HG02642 (cell line): ENCODE measurements around the gene OSGEP.
A peak's percentile ranks its signal among the peaks of the same experiment; 100 is the strongest.
"Not testable (repeated sequence)": the region's sequence is repeated elsewhere in the genome, so short reads cannot be mapped to it uniquely, and the experiment has no call there.

Experiments
- ATAC-seq: cut with Tn5 transposase; IDR thresholded peaks from one replicate; pipeline ENCODE4 v1.9.1; 2021; ENCODE audit warnings: mild to moderate bottlenecking; ENCODE audit not compliant: unreplicated experiment, poor library complexity

Gene OSGEP

DNA sequence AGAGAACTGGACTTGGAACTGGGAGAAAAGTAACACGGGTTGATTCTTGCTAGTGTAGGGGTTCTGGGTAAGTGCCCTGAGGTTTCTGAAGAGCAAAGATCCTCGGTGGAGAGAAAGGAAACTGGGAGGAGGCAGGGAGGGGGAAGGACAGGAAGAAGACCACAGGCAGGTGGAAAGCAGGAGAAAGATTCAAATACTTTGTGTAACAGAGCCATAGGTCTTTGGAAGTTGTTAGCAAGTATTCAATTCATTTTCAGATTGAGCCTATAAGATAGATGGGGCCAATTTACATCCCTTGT lies 15.9 kb upstream of the OSGEP start:
- ATAC-seq = no peak

DNA sequence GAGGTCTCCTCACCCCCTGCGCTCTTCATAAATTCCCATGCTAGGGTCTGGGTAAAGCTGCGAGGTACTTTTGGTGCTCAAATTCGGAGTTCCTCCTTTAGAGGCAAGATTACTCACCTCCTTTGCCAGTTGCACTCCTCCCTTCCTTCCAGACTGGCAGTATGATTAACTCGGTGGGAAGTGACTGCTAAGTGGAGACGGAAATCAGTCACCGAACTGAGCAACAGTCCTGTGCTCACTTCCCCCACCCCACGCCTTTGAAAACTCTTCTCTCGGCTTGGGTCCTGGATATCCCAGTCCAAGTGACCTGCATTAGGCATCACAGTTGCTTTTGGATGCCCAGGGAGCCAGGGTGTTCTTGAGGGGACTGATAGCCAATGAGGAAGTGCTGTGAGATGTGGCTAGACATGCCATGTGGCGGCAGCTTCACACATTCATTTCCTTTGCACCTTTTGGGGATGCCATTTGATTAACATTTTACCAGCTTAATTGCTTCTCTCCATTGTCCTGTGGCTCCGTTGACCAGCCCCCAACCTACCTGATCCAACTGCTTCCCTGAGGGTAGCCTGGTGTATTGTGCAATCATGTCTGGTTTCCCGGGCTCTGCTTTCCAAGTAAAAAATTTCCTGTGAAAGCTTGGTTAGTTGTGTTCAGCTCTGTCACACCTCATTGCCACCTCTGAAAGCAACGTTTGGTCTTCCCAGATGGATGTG lies 15.4 kb upstream of the OSGEP start:
- peak; percentile 46 for ATAC-seq

DNA sequence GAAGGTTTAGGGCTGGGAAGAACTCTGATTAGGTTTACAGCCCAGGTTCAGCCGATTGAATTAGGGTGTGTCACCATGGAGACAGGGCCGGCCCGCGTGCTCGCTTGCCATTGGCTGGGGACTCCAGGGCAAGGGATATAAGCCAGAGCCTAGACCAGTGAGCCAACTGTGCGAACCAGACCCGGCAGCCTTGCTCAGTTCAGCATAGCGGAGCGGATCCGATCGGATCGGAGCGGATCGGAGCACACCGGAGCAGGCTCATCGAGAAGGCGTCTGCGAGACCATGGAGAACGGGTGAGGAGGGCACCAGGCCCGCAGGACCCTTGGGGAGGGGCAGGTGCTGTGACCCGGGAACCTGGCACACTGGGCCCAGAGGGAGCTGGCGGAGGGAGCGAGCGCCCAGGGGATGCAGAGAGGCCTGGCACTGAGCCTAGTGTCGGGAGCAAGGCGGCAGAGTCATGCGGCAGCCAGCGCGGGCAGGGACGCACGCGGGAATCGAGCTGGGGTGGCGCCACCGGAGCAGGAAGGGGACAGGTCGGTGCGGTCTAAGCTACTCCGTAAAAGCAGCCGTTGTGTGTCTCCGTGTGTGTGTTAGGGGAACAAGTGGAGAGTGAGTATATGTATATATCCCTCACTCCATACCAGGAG lies 14.8 kb upstream of the OSGEP start, which contains the start of gene PNP:
Gene PNP (plus strand): TSS at position 165 of the 648 bp plus-strand sequence. CDS start 119 bp downstream, at position 284.
- peak; percentile 97 for ATAC-seq

DNA sequence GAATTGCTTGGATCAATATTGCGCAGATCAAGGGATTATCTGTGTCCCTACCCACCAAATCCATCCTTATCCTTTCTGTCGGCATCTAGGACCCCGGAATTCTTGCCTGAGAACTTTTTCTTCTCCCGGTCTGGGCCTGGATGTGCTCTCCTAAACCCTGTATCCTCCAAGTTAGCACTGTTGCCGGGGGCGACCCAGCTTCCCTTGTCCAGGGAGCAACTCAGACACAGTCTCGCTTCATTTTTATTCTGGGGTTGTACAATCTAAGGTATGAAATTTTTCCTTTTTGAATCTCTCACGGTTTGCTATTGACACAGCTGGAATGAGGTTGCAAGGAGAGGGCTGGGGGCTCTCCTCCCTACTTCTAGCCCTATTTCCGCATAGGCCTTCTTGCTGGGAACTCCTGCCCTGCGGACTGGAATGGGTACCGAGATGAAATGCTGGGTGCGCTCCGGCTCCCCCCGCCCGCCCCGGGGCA lies 14.2 kb upstream of the OSGEP start:
- ATAC-seq = peak; percentile 7

DNA sequence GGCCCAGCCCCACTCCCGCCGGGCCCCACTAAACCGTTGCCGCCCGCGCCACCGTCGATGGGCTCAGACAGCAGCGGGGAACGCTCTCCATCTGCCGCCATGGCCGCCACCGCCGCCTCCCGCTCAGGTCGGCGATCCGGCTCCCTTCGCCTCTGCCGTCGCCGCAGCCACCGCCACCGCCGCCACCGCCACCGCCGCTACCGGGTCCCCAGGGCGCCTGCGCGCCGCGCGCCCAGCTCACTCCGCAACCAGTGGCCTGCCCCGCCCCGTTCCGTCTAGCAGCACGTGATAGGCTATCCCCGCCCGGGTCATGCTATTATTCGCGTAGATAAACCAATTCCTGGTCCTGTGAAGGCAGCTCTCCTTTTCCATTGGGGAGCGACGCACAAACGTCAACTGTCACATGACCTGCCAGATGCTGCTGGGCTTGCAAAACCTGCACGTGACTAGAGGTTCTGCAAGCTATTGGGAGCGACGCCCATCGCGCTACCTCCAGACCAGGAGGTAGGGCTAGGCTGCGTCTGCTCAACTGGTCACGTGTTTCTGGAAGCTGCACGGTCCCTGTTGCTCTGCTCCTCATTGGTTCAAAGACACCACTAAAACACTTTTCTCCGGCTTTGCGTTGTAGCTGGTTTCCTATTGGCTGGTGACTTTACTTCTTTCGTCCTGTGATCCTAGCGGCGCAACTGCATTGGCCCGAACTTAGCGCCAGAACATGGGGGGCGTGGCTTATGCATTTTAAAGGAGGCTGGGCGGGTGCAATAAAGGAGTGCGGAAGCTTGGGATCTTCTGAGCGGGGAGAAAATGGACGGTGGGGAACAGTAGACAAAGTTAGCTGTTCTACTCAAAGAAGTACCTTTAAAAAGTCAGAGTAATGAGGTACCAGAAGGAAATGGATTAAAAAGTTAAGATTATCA lies 6.9 kb upstream of the OSGEP start, which contains the start of gene PIP4P1:
Gene PIP4P1 (minus strand): TSS at position 210 of the 917 bp plus-strand sequence. CDS start 109 bp downstream, at position 101.
- peak; percentile 94 for ATAC-seq

DNA sequence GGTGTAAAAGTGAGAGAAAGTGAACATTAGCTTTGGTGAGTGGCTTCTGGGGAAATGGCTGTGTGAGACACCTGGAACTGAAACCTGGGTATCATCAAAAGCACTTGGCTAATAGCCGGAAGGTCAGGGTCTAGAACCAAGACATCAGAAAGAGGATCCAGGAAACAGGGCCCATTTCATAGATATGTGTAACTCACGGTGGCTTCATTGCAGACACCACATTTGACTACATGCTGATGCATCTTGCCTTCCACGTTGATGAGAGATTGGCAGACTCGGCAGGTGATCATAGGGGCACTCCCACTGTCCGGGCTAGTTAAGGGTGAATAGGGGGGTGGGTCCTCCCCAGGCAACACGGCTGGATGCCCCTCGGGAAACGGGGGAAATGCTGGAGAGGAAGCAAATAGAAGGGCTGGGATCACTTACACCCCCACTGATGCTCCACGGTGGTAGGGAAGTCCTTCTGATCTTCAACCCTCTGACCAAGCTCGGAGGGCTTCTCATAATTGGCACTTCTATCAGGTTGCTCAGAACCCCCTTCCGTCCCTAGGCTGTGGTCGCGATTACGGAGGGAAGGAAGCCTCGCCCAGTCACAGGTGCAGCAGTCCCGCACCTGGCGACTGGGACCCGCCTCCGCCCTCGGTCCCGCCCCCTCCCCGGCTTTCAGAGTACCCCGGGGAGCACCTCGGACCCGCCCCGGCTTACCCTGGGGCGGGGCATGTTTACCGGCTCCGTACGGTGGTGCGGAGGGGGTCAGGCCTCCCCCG lies 6.0 kb upstream of the OSGEP start:
- peak; percentile 9 for ATAC-seq

DNA sequence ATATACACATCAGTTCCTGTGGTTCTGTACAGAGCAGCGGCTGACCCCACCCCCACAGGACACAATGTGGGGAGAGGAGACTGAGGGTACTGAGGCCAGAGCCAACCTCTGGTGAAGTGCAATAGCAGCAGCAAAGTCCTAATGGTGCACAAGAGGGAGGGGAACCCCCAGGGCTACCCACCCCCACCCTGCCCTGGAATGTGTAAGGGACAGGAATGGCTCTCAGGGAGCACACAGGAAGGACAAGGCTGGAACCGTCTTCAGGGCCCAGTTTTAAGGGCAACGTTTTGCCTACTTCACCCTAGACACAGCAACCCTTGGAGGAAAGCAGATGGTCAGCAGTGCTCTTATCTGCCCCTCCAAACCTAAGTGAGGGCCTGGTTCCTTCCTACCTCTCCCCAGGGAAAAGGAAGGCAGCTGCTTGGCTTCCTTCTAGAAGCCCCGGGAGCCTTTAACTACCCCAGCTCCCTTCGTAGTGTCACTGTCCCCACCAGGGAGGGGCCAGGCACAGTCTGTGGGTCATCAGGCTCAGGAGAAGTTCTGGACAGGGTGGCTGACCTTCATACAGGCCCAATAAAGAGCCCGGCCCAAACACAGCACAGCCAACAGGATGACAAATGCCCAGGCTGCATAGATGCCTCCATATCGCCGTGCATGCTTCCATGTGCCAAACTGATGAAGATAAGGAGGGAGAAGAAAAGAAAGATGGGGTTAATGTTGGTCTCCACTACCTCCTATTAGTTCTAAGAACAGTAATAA lies 3.6 kb upstream of the OSGEP start:
- no peak for ATAC-seq

DNA sequence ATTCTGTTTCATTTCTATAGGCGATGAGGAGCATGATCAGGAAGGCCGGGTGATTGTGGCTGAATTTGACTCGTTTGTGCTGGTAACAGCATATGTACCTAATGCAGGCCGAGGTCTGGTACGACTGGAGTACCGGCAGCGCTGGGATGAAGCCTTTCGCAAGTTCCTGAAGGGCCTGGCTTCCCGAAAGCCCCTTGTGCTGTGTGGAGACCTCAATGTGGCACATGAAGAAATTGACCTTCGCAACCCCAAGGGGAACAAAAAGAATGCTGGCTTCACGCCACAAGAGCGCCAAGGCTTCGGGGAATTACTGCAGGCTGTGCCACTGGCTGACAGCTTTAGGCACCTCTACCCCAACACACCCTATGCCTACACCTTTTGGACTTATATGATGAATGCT lies 2.4 kb upstream of the OSGEP start:
- no peak for ATAC-seq

DNA sequence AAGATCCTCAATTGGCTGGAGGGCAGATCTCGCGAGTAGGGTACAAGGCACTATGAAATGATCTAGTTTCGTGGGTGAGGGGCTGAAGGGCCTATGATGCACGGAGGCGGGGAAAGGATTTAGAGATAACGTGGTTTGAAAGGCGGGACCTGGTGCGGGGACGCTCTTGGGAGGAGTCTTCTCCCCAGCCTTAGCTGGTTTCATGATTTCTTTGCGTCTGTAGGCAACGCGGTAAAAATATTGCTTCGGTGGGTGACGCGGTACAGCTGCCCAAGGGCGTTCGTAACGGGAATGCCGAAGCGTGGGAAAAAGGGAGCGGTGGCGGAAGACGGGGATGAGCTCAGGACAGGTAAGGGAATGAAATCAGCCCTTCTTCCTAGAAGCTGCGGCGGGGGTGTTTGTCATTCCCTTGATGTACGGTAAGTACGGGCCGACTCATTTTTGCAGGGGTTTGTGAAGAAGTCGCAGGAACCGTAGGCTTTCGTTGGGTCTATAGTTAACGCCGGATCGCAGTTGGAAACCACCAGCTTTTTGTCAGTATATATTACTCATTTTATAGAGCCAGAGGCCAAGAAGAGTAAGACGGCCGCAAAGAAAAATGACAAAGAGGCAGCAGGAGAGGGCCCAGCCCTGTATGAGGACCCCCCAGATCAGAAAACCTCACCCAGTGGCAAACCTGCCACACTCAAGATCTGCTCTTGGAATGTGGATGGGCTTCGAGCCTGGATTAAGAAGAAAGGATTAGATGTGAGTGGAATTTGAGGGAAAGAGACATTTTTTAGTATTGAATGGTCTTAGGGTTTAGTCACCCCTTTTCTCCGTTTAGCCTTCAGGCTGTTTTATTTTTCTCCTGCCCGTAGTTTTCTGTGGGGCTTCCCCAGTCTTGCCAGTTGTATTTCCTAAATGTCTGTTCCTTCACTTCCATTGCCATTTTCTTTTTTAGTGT lies 1.0 kb upstream of the OSGEP start:
- ATAC-seq = peak; percentile 60

DNA sequence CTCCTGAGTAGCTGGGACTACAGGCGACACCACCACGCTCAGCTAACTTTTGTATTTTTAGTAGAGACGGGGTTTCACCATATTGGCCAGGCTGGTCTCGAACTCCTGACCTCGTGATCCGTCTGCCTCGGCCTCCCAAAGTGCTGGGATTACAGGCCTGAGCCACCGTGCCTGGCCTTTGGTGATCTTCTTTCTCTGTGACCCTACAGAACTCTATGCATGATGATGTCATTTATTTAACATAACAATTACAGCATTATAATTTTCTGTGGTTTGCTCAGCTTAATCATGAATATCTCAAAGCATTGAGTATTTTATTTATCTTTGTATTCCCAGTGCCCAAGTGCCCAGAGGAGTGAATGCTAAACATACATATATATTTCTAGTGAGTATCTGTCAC lies 1.8 kb downstream of the OSGEP start:
- ATAC-seq = not testable (repeated sequence)

DNA sequence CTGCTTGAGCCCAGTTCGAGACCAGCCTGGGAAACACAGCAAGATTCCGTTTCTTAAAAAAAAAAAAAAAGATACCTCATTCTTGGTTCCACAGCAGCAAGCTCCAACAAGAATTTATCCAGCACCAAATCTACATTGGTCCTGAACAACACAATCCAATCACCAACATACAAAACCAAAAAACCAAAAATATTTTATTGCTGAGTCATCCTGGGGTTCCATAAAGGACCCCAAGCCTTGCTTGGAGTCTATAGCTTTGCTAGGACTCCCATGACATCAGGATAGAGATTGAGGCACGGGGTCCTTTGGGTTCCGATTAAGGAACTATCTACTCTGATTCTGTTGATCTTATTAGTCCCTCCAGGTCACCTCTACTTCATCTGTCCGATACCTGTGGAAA lies 7.7 kb downstream of the OSGEP start:
- ATAC-seq = no peak

DNA sequence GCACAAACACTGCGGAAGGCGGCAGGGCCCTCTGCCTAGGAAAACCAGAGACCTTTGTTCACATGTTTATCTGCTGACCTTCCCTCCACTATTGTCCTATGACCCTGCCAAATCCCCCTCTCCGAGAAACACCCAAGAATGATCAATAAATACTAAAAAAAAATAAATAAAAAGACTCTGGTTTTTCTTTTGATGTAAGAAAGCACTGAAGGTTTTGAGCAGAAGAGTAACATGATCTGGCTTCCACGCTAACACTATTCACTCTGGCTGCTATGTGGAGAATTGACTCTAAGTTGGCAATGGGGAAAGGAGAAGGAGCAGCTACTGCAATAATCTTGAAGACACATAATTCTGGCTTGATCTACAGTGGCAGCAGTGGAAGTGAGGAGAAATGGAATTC lies 11.0 kb downstream of the OSGEP start:
- not testable (repeated sequence) for ATAC-seq

DNA sequence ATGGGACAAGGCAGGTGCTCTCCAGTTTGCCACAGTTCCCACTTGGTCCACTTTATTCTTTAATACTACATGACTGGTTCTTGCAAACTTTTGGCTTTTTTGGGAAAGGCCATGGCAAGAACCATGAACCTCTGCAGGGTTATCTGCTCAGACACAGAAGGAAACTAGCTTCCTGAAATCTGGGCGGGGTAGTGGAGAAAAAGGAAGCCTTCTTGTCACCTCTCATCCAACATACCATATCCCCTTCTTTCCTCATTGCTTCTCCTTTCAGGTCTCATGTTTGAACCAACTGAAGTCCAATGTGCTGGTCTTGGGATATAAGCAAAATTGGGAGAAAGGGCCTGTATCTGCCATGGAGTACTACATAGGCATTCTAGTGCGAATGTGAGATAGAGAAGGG lies 13.2 kb downstream of the OSGEP start:
- ATAC-seq = no peak

DNA sequence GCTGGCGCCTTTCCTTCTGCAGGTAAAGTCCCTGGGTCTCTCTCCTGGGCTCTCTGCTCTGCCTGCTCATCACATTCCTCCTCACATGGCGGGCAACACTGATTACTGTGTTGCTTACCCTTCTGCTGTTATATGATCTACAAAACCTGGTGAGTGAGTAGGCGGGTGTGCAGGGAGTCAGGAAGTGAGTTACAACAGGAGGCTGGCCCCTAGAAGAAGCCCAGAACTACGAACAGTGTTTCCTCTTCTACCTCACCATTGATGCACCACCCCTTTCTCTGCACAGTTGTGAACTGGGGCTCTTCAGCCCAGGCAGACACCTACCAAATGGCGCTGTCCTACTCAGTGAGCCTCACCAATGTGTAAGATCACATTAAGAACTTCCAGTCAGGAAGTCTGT lies 13.7 kb downstream of the OSGEP start:
- ATAC-seq = no peak

DNA sequence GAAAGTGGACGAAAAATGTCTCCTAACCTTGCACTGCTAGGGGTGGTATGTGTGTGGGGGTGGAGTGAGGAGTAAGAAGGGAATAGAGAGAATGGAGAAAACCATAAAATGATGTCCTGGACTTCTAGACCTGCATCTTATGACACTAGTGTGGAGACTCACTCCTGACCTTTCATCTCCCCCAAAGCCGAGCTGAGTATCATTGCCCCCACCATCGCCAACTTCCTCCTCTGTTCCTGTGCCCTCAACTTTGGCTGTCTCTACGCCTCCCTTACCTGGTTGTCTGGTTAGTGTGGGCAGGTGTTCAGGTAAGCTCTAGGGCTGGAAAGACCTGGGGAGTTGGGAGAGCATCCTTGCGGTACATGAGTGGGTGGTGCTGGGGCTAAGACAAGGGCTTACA lies 14.1 kb downstream of the OSGEP start:
- ATAC-seq = no peak

DNA sequence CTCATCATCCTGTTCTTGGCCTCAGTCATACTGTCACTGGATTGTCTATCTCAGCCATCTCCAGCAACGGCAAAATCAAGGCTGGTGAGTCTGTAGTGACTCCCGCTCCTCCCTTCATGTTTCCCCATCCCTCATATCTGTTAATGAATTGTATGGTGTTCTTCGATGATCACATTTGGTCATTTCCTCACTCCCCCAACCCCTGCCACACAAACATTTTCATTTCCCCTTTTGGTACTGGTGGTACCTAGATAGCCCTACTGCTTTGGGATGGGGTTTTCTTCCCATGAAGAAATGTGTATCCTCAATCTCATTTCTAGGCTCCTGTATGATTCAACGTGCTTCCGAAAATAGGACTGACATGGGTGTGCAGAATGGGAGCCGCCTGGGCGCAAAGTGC lies 15.9 kb downstream of the OSGEP start:
- no peak for ATAC-seq

DNA sequence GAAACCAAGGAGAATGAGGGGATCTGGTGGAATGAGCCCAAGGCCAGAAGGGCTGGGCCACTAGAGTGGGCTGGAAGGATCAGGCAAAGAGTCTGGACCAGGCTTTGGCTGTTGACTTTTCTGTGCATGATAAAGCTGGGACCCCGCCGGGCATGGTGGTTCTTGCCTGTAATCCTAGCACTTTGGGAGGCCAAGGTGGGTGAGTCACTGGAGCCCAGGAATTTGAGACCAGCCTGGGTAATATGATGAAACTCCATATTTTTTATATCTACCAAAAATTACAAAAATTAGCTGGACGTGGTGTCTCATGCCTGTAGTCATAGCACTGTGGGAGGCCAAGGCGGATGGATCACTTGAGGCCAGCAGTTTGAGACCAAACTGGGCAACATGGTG lies 18.3 kb downstream of the OSGEP start:
- ATAC-seq = no peak

DNA sequence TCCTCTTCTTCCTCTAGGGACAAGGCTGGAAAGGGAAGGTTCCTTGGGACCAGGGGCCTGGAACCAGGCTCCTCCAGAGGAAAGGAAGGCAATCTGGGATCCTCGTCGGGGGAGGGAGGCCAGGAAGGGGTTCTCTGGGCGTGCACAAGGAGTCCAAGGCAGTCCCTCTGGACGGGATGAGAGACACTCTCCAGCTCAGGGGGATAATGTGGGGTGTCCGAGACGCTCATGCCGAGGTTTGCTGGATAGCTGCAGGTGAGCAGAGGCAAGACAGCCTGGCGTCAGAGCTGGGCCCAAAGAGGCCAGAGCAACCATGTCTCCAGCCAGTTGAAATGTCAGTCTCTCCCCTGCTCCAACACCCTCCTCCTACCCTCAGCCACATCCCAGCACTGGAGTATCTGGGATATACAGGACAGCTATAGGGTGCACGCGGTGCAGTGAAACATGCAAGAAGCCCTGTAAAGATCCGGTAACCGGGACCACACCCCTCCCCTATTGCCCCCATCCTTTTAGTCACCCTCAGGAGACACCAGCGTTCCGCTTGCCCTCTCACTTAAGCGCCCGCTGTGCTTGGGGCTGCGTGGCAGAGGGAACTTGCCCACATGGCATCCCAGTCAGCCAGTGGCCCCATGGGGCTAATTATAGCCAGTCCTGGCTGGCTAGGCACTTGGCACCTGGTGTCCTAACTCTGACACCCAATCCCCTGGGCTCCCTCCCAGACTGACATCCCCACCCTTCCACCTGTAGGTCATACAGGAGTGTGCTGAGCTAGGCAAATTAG lies 18.8 kb downstream of the OSGEP start, which contains the start of gene KLHL33:
Gene KLHL33 (minus strand): TSS at position 585 of the 781 bp plus-strand sequence. CDS start 355 bp downstream, at position 230.
- ATAC-seq = no peak
